Measurements from ENCODE around the gene C2CD2L. TPM values are rescaled to one million over a fixed set of nuclear protein-coding genes. Genes with fewer than 3 reads are reported as not detected.
"Not testable (repeated sequence)": the region's sequence is repeated elsewhere in the genome, so short reads cannot be mapped to it uniquely, and the experiment has no call there.

Gene C2CD2L
- total RNA-seq, 2 donors from 2014 or later = 5.1 to 9.0 TPM

GRCh38 chr11:119166368-119167076 lies 59.4 kb downstream of the C2CD2L start:
- Histone ChIP-seq H3K9me3 (no peaks in the 10 kb centered on the region), H3K36me3 (no peaks in the 10 kb centered on the region), H3K27ac (no peak overlapping the region), H3K4me3 (no peak overlapping the region), H3K27me3 (replicated peaks; ENCODE audit: insufficient read depth) (no peaks in the 10 kb centered on the region), H3K4me1 (replicated peaks) (no peaks in the 10 kb centered on the region)
- TF ChIP-seq POLR2A (IDR thresholded peaks at IDR 0.05) (no peak), CTCF (IDR thresholded peaks at IDR 0.05) (no peak), POLR2AphosphoS5 (IDR thresholded peaks at IDR 0.05) (no peak)
- DNase-seq (ENCODE audit: low spot score) = no peak
- intact Hi-C loops (cut with DNase I) = no loop called here
- 70% methylated on average over 8 of the region's 8 CpGs for WGBS

DNA sequence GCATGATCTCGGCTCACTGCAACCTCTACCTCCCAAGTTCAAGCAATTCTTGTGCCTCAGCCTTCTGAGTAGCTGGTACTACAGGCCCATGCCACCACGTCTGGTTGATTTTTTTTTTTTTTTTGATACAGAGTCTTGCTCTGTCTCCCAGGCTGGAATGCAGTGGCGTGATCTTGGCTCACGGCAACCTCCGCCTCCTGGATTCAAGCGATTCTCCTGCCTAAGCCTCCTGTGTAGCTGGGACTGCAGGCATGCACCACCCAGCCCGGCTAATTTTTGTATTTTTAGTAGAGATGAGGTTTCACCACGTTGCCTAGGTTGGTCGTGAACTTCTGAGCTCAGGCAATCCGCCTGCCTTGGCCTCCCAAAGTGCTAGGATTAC lies 59.9 kb downstream of the C2CD2L start:
- WGBS = 72% methylated on average over 10 of the region's 10 CpGs

GRCh38 chr11:119167933-119168332 lies 60.8 kb downstream of the C2CD2L start:
- DNase-seq (ENCODE audit: low spot score) = no peak
- no peak for TF ChIP-seq POLR2A (IDR thresholded peaks at IDR 0.05)
- no peak for TF ChIP-seq CTCF (IDR thresholded peaks at IDR 0.05)
- TF ChIP-seq POLR2AphosphoS5 (IDR thresholded peaks at IDR 0.05) = no peak
- Histone ChIP-seq H3K27ac (no peak overlapping the region), H3K4me3 (no peak overlapping the region), H3K4me1 (replicated peaks) (no peaks in the 10 kb centered on the region), H3K36me3 (no peaks in the 10 kb centered on the region), H3K9me3 (no peaks in the 10 kb centered on the region), H3K27me3 (replicated peaks; ENCODE audit: insufficient read depth) (no peaks in the 10 kb centered on the region)
- intact Hi-C loops (cut with DNase I) = no loop called here
- WGBS = 46% methylated on average over 6 of the region's 6 CpGs

More for the DNA sequence above, 59.9 kb downstream of the C2CD2L start:
- H3K9me3 ChIP-seq; H3K27me3 ChIP-seq (replicated peaks; ENCODE audit: insufficient read depth); H3K36me3 ChIP-seq; intact Hi-C loops (cut with DNase I); DNase-seq (ENCODE audit: low spot score); H3K4me3 ChIP-seq; H3K4me1 ChIP-seq (replicated peaks); H3K27ac ChIP-seq: not testable (repeated sequence)

Other genes with a start within 250 kb of the C2CD2L start
- under 1 TPM in 1 of 2 donors, not detected in 1; 0.17 TPM for gene CXCR5, start 223.5 kb upstream of the C2CD2L start, total RNA-seq
- 10 to 100 TPM; 46.6 to 56.8 TPM for gene BCL9L, start 181.4 kb upstream of the C2CD2L start, total RNA-seq
- not detected for gene UPK2, start 151.0 kb upstream of the C2CD2L start, total RNA-seq
- 1 to 10 TPM in 1 of 2 donors, not detected in 1; 1.8 TPM for gene FOXR1, start 135.6 kb upstream of the C2CD2L start, total RNA-seq
- gene CENATAC, start 109.2 kb upstream of the C2CD2L start, total RNA-seq = 10 to 100 TPM; 19.4 to 44.5 TPM
- gene RPS25, start 89.0 kb upstream of the C2CD2L start, total RNA-seq = 1,000 to 10,000 TPM in 1 of 2 donors, 100 to 1,000 TPM in 1; 949 to 1,730 TPM
- 10 to 100 TPM; 79.8 to 83.5 TPM for gene TRAPPC4, start 88.6 kb upstream of the C2CD2L start, total RNA-seq
- gene SLC37A4, start 76.5 kb upstream of the C2CD2L start, total RNA-seq = 10 to 100 TPM; 36.2 to 58.7 TPM
- gene HYOU1, start 50.1 kb upstream of the C2CD2L start, total RNA-seq = 100 to 1,000 TPM; 115 to 149 TPM
- gene VPS11, start 39.5 kb upstream of the C2CD2L start, total RNA-seq = 10 to 100 TPM; 41.1 to 49.1 TPM
- gene HMBS, start 22.5 kb upstream of the C2CD2L start, total RNA-seq = 10 to 100 TPM in 1 of 2 donors, 1 to 10 TPM in 1; 9.2 to 14.3 TPM
- gene DPAGT1, start 5.5 kb upstream of the C2CD2L start, total RNA-seq = 10 to 100 TPM; 39.6 to 49.6 TPM
- gene HINFP, start 14.2 kb downstream of the C2CD2L start, total RNA-seq = 10 to 100 TPM; 22.1 to 41.7 TPM
- gene ABCG4, start 41.7 kb downstream of the C2CD2L start, total RNA-seq = under 1 TPM in 1 of 2 donors, not detected in 1; 0.85 TPM
- gene NLRX1, start 61.4 kb downstream of the C2CD2L start, total RNA-seq = 10 to 100 TPM; 18.8 to 26.1 TPM
- gene NHERF4, start 78.1 kb downstream of the C2CD2L start, total RNA-seq = not detected
- gene CBL, start 99.0 kb downstream of the C2CD2L start, total RNA-seq = 10 to 100 TPM in 1 of 2 donors, 1 to 10 TPM in 1; 9.8 to 38.8 TPM
- 100 to 1,000 TPM; 156 to 292 TPM for gene MCAM, start 209.8 kb downstream of the C2CD2L start, total RNA-seq
- gene RNF26, start 227.2 kb downstream of the C2CD2L start, total RNA-seq = 10 to 100 TPM; 17.6 to 34.2 TPM
- 10 to 100 TPM; 15.3 to 20.2 TPM for gene C1QTNF5, start 233.5 kb downstream of the C2CD2L start, total RNA-seq
- not detected for gene MFRP, start 239.4 kb downstream of the C2CD2L start, total RNA-seq